HG03521 (cell line): ENCODE results near the gene YIPF3.
"Not testable (repeated sequence)": the region's sequence is repeated elsewhere in the genome, so short reads cannot be mapped to it uniquely, and the experiment has no call there.

Experiments
- ATAC-seq: cut with Tn5 transposase; IDR thresholded peaks from one replicate; pipeline ENCODE4 v1.9.1; 2021; ENCODE audit warnings: mild to moderate bottlenecking, moderate library complexity; ENCODE audit not compliant: unreplicated experiment

YIPF3 gene

DNA sequence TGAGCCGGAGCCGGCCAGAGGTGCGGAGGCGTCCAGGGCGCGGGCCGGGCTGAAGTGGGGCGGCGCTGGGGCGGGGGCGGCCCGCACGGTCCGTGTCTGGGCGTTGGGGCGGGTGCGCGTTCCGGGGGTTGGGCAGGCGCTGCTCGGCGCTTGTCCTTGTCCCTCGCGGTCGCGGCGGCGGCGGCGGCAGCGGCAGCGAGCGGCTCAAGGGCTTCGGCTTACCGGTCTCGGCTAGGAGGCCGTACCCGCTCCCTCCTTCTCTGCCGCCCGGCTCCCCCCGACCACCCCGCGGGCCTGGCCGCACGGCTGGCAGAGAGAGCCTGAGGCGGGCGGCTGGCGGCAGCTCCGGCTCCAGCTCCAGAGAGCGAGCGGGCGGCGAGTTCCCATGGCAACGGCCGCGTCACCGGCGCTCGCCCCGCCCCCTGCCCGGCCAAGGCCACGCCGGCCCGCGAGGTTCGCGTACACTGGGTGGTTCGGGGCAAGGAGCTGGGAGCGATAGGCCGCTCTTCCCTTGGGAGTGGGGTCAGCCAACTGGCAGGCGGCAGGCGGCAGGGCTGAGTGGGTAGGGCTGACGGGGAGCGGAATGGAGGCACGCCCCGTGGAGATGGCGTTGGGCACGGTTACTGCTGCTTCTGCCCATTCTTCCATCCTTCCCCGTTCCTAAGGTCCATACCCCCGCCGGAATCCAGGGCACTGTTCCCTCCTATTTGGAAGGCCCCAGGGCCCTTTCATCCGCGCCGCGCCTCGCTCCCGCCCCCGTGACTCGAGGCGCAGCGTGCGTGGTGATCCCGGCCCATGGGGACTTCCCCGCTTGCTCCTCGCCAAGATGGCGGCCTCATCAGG, 6.5 kb downstream of the YIPF3 start, which contains the start of gene LRRC73:
TSS of gene LRRC73 (minus strand) at position 363 of the 843 bp plus-strand sequence. CDS start 561 bp downstream, outside the sequence.
- peak; percentile 52 for ATAC-seq

DNA sequence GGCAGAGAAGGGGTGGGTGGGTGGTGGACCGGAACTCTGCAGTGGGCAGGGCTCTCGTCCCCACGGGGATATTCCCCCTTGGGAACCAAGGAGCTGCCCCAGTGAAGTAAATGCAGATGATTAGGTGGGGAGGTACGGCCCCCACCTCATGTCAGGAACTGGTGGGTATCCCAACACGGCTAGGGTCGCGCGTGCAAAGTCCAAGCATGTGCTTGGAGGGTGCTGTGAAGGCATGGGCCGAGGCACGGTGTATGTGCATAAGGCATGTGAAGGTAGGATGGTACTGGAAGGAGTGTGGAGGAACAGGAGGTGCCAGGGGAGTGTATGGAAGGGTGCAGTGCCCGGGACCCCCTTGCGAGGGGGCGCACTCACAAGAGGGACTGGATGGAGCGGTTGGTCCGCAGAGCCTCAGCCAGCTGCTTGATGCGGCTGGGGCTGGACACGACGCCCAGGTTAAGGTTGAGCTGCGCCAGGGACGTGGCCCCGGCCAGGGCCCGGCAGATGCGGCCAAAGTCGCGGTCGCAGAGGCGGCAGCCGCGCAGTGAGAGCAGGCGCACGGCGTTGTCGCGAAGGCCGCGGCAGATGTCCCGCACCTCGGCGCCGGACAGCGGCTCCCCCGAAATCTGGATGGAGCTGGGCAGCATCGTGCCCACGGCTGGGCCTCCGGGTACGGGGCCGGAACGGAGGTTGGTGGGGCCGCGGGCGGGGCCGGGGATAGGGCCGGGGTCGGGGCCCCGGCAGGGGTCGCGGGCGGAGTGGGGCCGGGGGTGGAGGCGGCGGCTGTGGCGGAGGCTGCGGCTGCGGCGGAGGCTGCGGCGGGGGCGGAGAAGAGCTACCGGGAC, 7.4 kb downstream of the YIPF3 start:
- ATAC-seq, result peak; percentile 3

DNA sequence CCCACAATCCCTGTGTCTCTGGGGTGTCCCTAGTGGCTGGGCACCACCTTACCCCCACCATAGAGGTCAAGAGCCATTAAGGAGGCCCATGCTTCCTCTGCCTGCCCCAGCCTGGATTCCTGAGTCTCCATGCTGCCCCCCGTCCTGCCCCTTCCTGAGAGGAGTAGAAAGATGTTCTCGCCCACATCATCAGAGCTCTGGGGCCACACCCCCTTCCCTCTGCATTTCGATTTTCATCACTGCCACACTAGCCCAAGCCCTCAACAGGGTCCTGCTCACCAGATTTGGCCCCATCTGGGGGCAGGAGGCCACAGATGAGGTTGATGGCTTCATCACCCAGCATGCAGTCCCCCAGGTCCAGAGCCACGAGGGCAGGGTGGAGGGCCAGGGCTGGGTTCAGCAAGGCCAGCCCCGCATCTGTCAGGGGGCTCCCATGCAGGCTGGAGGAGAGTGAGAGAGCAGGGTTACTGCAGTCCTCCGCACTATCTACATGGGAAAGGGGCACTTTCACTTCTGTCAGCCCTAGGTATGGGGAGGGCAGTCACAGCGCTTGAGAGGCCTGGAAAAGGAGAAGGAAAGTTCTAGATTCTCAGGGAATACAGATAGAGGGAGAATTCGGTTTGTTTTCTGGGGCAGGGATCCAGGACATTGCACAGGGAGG, 8.1 kb downstream of the YIPF3 start:
- no peak for ATAC-seq

DNA sequence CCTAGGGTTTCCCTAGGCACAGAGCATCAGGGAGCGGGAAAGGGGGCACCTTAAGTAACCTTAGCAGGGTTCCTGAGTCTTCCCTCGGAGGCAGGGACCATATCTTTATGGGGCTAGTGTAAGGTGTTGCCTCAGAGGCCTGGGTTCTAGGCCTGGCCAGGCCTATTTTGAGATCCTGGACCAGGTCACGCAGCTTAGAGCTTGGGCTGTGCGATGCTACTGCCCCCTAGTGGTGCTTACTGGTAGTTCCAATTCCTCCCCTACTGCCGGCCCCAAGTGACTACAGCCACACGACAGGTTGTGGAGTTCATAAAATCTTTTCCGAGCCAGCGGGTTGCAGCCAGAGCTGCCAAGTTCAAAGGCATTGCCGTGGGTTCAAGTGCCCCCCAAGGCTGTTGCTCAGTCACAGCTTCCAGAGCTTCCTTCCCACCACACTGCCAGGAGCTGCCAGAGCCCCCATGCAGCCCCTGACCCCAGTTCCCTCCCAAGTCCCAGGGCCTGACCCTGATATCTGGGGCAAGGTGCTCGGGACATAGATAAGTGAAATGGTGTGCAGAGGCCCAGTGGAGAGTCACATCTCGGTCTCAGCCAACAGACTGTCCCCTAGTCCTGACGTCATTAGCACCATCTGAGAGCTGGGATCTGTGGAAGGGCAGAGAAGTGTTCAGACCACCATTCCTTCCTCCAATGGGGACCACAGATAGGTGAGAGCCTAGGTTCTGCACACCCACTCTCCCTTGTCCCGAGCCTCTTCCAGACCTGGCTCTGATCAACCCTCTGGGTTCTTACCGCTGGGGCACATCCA, 9.9 kb downstream of the YIPF3 start:
- peak; percentile 32 for ATAC-seq

DNA sequence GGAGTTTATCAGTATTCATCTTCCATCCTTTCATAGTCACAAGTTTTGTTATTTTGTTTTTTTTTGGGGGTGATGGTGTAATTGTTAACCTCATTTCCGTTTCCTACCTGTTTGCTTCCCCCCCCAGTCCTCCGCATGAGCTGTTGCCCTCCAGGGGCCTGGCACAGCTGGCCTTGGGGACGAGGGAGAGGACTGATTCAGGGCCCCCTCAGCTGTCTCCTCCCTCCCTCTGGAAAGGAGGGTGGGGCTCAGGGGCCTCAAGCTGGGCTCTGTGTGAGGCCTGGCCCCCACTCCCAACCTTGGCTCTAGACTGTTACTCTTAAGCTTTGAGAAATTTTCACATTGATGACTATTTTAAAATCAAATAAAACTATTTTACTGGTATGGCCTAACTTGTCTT, 10.6 kb downstream of the YIPF3 start:
- ATAC-seq, result no peak

DNA sequence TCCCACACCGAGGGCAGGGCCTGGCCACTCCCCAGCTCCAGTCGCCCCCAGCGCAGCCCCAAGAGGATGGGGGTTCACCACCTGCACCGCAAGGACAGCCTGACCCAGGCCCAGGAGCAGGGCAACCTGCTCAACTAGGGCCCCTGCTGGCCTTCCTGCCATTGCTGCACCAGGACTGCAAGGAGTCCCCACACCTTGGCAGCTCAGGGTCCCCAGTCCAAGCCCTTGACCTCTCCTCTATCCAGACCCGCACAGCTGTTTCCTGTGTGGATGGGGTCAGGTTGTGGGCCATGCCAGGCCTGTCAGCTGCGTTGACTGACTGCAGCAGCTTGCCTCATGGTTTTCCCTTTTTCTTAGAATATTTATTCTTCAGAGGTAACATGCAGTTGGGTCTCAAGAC, 11.0 kb downstream of the YIPF3 start:
- ATAC-seq, result no peak

DNA sequence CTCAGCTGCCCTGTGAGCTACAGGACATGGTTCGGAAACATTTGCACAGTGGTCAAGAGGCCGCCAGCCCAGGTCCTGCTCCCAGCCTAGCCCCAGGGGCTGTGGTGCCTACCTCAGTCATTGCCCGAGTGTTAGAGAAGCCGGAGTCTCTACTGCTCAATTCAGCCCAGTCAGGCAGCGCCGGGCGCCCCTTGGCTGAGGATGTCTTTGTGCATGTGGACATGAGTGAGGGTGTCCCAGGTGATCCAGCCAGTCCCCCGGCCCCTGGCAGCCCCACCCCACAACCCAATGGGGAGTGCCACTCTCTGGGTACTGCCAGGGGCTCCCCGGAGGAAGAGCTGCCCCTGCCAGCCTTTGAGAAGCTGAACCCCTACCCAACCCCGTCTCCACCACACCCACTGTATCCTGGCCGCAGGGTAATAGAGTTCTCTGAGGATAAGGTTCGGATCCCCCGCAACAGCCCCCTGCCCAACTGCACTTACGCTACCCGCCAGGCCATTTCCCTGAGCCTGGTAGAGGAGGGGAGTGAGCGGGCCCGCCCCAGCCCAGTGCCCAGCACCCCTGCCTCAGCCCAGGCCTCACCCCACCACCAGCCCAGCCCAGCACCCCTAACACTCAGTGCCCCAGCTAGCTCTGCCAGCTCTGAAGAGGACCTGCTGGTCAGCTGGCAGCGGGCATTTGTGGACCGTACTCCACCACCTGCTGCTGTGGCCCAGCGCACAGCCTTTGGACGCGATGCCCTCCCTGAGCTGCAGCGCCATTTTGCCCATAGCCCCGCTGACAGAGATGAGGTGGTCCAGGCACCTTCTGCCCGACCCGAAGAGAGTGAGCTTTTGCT, 11.8 kb downstream of the YIPF3 start:
- ATAC-seq, result no peak

DNA sequence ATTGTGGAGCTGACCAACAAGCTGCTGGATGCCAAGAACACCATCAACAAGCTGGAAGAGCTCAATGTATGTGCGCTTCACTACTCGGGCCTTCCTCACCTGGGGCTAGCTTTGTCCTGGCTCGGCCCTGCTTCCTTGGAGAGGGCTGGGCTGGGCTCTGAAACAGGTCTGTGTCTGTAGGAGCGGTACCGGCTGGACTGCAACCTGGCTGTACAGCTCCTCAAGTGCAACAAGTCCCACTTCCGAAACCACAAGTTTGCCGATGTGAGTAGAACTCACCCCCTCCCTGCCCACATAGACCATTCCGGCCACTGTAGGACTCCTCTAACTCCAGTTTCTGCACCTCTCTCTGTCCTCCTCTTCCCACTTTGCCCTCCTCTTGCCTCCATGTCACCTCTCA, 13.3 kb downstream of the YIPF3 start:
- no peak for ATAC-seq

DNA sequence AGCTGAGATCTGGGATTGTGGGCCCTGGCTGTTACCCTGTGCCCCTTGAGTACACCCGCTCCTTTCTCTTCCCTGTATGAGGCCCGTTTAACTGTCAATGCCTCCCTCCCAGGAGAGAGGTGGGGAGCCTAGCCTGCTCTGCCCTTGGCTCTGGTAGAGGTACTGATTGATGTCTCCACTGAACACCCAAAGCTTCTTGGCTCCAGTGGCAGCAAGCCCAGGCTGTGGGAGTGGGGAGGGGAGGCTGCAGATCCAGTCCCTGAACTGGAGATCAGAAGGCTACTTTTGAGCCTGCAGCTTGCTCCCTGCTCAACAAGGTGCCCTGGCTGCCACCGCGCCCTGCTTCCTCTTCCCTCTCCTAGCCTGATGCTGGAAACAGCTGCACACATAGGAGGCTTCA, 14.1 kb downstream of the YIPF3 start:
- no peak for ATAC-seq

DNA sequence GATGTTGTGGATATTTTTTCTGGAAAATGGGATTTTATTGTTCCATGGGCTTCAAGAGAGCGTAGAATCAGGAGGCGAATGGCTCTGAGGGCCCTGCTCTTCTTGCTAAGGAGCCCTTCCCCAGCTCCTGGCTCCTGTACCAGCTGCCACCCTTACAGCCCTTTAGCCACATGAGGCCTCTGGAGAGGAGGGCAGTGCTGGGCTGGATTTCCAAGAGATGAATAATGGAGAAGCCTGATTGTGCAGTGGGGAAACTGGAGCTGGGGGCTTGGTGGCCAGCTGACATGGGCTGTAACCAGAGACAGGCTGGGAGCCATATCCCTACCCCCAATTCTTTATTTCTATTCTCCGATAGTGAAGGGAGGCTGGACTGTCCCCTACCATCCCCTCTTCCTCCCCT, 15.8 kb downstream of the YIPF3 start:
- no peak for ATAC-seq

DNA sequence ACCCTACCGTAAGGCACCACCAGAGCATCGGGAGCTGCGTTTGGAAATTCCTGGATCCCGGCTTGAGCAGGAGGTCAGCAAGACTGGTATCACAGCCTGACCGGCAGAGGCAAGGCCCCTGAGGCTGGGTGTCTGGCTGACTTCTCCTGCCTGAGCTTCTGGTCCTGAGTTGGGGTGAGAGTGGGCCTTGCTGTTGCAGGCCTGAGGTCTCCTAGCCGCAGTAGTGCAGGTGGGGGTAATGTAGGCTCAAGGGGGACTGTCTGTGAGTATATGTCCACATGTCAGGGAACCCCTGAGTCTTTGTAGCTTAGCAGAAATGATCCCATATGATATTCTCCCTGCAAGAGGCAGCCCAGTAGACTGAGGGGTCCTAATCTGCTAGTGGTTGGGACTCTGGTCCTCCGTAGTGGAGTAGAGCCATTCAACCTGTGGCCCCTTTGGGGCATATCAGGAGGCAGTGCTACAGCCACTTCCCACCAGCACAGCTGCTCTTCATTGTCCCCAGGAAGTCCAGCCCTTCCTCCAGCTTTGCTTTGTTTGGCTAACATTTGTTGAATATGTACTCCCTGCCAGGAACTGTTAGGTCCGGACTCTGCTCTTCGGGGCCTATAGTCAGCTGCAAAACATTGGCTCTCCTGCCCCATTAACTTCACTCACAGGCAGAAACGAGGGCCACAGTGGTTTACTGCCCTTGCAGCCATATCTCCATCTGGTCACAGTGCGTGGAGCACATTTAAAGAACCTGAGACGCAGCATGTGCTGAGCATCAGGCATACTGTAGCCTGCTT, 17.5 kb downstream of the YIPF3 start:
- no peak for ATAC-seq

DNA sequence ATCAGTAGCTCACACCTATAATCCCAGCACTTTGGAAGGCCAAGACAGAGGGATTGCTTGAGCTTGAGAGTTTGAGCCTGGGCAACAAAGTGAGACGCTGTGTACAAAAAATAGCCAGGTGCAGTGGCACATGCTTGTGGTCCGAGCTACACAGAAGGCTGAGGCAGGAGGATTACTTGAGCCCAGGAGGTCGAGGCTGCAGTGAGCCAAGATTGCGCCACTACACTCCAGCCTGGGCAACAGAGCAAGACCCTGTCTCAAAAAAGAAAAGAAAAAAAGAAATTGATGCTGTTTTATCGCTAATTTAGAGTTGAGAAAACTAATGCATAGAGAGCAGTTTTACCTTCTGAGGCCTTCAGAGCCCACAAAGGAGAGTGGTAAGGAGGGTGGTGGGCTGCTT, 18.4 kb downstream of the YIPF3 start:
- not testable (repeated sequence) for ATAC-seq

DNA sequence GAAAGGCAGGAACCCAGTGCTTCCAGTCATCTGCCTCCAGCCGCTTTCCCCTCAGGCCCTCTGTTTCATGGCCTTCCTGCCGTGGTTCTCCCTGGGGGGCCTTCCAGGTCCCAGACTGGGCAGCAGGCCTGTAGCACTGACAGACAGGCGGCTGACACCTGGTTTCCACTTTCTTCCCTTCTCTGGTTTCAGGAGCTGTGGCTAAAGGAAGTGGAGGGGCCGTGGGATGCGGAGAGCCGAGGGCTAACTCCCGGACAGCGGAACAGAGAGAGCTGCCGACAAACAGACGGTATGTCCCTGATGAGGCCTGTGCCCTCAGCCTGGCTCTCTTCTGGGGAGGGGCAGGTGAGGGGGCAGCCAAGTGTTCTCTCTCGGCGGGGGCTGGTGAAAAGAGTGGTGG, 19.0 kb downstream of the YIPF3 start:
- ATAC-seq, result no peak

DNA sequence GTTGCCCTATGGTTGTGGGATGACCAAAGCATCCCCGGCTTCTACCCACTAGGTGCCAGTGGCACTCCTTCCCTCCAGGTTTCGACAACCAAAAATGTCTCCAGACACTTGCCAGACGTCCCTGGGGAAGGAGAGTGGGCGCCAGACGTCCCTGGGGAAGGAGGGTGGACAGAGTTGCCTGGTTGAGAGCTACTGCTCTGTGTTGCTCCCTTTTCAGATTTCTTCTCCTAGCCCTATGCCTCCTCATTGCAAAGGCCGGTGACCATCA, 19.7 kb downstream of the YIPF3 start:
- ATAC-seq, result no peak

DNA sequence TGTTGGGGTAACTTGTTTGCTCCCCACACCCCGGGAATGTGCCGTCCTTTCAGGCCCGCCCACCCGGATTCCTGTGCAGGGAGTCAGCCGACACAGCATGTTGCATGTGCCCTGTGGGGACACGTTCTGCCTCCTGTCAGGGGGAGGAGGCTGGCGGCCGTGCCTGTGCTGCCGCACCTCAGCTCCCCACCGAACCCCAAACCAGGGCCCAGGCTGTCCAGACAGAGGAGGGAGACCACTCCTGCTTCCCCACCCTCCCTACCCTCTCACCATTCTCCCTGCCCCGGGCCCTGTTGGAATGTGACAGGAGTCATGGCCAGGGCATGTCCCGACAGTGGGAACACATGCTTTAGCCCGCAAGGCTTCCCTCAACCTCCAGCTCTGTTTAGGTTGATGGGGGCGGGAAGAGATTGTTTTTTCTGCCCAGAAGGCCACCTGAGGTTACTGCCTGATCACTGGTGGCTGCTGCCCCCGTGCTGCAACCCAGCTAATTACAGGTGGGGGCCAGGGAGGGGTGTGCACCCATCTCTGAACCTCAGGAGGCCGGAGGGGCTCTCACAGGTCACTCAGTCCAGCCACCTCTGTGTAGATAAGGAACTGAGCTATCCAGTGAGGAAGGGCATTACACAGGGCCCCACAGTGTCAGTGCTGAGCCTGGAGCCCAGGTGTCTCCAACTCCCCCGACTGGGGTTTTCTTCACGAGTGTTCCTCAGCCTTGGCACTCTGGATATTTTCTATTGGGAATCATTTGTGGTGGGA, 20.2 kb downstream of the YIPF3 start:
- ATAC-seq, result no peak

DNA sequence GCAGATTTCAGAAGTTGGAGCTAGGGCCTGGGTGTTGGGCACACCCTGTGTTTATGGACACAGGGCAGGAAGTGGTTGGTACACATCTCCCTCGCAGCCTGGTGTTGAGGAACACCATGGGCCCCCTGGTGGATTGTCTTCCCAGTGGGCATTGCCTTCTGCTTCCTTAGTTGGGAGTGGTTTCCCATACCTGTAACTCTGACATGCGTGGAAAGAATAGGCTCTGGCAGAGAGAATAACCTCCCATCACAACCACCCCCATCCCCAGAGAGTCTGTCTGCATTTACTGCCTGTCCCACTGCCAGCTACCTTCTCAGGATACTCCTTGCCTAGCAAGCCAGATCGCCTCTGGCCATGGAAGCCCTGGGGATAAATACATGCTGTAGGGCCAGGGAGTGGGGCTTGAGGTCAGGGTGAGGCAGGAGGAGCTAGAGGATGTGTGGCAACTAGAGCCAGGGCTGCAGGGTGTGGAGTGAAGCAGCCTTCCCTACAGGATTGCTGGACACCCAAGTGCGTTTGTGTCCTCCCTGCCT, 21.3 kb downstream of the YIPF3 start:
- no peak for ATAC-seq

DNA sequence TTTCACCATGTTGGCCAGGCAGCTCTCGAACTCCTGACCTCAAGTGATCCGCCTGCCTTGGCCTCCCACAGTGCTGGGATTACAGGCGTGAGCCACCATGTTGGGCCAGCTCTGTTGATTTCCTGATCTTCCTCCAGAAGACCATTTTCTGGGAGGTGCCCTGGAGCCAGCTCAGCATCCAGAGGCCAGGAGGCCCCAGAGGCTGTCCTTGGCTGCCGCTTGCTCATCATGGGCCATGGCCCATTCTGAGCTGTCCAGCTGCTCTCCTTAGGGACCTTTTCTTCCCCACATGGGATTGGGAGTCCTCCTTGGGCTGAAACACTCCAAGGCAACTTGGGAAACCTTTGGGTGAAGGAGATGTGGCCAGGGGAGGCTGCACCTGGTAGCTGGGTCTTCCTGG, 22.0 kb downstream of the YIPF3 start:
- no peak for ATAC-seq

DNA sequence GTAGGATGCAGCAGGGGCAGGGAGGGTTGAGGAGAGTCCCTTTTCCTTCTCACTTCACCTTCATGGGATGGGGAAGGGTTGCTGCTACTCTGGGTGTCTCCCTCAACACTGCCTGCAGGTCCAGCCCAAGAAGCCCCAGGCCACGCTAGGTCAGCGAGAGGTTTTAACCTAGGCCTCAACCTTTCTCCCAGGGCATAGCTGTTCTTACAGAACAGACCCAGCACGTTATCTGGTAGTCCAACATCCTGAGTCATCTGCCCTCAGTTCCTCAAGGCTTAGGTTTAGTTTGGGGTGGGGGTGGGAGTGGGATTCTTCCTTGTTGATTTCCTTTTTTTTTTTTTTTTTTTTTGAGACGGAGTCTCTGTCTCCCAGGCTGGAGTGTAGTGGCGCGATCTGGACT, 22.4 kb downstream of the YIPF3 start:
- no peak for ATAC-seq
